Thyroid gland (tissue), 4 donors: ENCODE measurements around the gene BRAP.

Experiments
- POLR2A ChIP-seq, 2 donors: fragments of 450-650 bp; IDR thresholded peaks; one replicate each; pipeline ENCODE4 v1.6.1; 2017; ENCODE audit warnings: antibody characterized with exemption in 2 of 2, mild to moderate bottlenecking in 2 of 2, moderate library complexity in 1 of 2
- TF ChIP-seq, protein P1 (sequence below), 6 experiments: fragments of 200-600 bp in 3 of 6; fragments of 450-650 bp in 3 of 6; sonication (generic) in 3 of 6; IDR thresholded peaks; one replicate each; pipeline ENCODE4 v1.5.1; 2016 to 2019; ENCODE audit warnings: antibody characterized with exemption in 6 of 6, mild to moderate bottlenecking in 2 of 6, inconsistent platforms in 1 of 6, moderate library complexity in 1 of 6

DNA sequence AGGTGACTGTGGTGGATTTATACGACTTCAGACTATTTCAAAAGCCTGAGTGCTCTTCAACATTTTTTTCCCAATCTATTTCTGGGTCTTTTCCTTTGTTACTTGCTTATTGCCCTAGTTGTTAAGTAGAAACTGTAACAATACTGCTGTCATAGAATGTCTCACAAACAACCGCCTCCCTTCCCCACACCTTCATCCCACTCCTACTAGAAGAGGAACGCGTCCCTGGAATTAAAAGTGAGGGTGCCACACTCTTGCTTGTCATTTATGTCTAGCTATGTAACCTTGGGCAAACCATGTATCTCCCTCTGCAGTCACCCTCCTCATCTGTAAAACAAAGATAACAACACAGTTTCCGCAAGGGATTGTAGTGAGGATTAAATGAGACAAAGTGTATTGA is 8.6 kb downstream of the BRAP start:
- TF ChIP-seq, protein P1, sequence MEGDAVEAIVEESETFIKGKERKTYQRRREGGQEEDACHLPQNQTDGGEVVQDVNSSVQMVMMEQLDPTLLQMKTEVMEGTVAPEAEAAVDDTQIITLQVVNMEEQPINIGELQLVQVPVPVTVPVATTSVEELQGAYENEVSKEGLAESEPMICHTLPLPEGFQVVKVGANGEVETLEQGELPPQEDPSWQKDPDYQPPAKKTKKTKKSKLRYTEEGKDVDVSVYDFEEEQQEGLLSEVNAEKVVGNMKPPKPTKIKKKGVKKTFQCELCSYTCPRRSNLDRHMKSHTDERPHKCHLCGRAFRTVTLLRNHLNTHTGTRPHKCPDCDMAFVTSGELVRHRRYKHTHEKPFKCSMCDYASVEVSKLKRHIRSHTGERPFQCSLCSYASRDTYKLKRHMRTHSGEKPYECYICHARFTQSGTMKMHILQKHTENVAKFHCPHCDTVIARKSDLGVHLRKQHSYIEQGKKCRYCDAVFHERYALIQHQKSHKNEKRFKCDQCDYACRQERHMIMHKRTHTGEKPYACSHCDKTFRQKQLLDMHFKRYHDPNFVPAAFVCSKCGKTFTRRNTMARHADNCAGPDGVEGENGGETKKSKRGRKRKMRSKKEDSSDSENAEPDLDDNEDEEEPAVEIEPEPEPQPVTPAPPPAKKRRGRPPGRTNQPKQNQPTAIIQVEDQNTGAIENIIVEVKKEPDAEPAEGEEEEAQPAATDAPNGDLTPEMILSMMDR (IDR thresholded peaks at IDR 0.05): no peak
- TF ChIP-seq POLR2A (IDR thresholded peaks at IDR 0.05): no peak
